ENCODE results near the gene ARMC9. TPM values are rescaled to one million over a fixed set of nuclear protein-coding genes. Genes with fewer than 3 reads are reported as not detected.

Gene ARMC9
- total and polyA plus RNA-seq, 2 donors, result 13.5 to 25.9 TPM

Small RNAs within 50 kb of the gene (small RNA-seq; reads per million reads assigned to genes)
- gene AC018738.1, result not detected
- gene MIR4777, result not detected

Other genes with a start within 250 kb of the ARMC9 start
- not detected for gene SPATA3, start 202.5 kb upstream of the ARMC9 start, total RNA-seq
- gene SPATA3, start 202.5 kb upstream of the ARMC9 start, polyA plus RNA-seq, result not detected
- gene C2orf72, start 161.1 kb upstream of the ARMC9 start, total RNA-seq, result 3.7 TPM
- 0.91 TPM for gene C2orf72, start 161.1 kb upstream of the ARMC9 start, polyA plus RNA-seq
- 81.7 TPM for gene PSMD1, start 141.8 kb upstream of the ARMC9 start, total RNA-seq
- 43.9 TPM for gene PSMD1, start 141.8 kb upstream of the ARMC9 start, polyA plus RNA-seq
- 3.0 TPM for gene HTR2B, start 73.6 kb upstream of the ARMC9 start, total RNA-seq
- gene HTR2B, start 73.6 kb upstream of the ARMC9 start, polyA plus RNA-seq, result 0.81 TPM
- gene B3GNT7, start 197.1 kb downstream of the ARMC9 start, total RNA-seq, result 1.3 TPM
- 1.7 TPM for gene B3GNT7, start 197.1 kb downstream of the ARMC9 start, polyA plus RNA-seq

Measured in urinary bladder (tissue), 2 donors.